ENCODE data around the gene FOXA3. TPM values are rescaled to one million over a fixed set of nuclear protein-coding genes. Genes with fewer than 3 reads are reported as not detected.

Gene FOXA3
- total RNA-seq, 1 experiment from 2014 or later = 22.2 TPM

- no peaks in the 10 kb centered on the region for H3K79me2 ChIP-seq (ENCODE audit: insufficient read depth, low read length)
- H3K4ac ChIP-seq (ENCODE audit: low read depth, low read length) = no peak overlapping the region
- H3K23me2 ChIP-seq (ENCODE audit: insufficient read length, low read depth, low read length, poor library complexity, severe bottlenecking) = no peaks in the 10 kb centered on the region
- no CpG with 5 or more reads among the region's 16 CpGs for WGBS (ENCODE audit: extremely low coverage, insufficient read length, low lambda C conversion rate)
- H3K9ac ChIP-seq (ENCODE audit: extremely low read depth, insufficient read length, low read length) = no peak overlapping the region
- H4K8ac ChIP-seq (replicated peaks; ENCODE audit: insufficient read length, low read depth, low read length) = no peak overlapping the region
- H3K9me3 Mint-ChIP-seq = no peaks in the 10 kb centered on the region
- H2AFZ ChIP-seq (ENCODE audit: low read length) = no peak overlapping the region
- H3K79me1 ChIP-seq (ENCODE audit: insufficient read depth, low read depth, low read length, poor library complexity, severe bottlenecking) = no peaks in the 10 kb centered on the region
- no peaks in the 10 kb centered on the region for H3K27me3 ChIP-seq (ENCODE audit: insufficient read depth, low read length)
- H3T11ph ChIP-seq (ENCODE audit: low read length) = no peak overlapping the region
- H2BK20ac ChIP-seq (ENCODE audit: low read depth, low read length, poor library complexity, severe bottlenecking) = no peak overlapping the region
- H3K36me3 Mint-ChIP-seq (ENCODE audit: insufficient read depth in 1 of 3, low read depth in 3 of 3) = peaks cover 67 to 100% (median 96%) of the 10 kb centered on the region in 3 experiments
- DNase-seq = no peak
- no peaks in the 10 kb centered on the region for H3K9me3 ChIP-seq (ENCODE audit: control insufficient read depth, low read depth, low read length)
- no peak overlapping the region for H3K23ac ChIP-seq (ENCODE audit: insufficient read length, low read depth, low read length)
- no peak overlapping the region for H3K4me3 Mint-ChIP-seq
- H2BK15ac ChIP-seq (ENCODE audit: low read depth, low read length) = no peak overlapping the region
- H2BK12ac ChIP-seq (ENCODE audit: insufficient read length, low read depth, low read length) = no peak overlapping the region
- no peak overlapping the region for H3K18ac ChIP-seq (ENCODE audit: insufficient read length, low read depth, low read length)
- H2BK5ac ChIP-seq (ENCODE audit: insufficient read length, low read length) = no peak overlapping the region
- H3K4me1 ChIP-seq (ENCODE audit: insufficient read depth, low read length) = no peaks in the 10 kb centered on the region
- H2AK5ac ChIP-seq (ENCODE audit: insufficient read length, low read length) = no peak overlapping the region
- no peak overlapping the region for H2BK120ac ChIP-seq (ENCODE audit: low read depth, low read length, poor library complexity, severe bottlenecking)
- no peaks in the 10 kb centered on the region for H3K4me1 Mint-ChIP-seq
- peak overlapping the region in 2 of 3 experiments; percentile 62 to 93; a peak in 3 of 7 replicates for H3K27ac Mint-ChIP-seq
- no peaks in the 10 kb centered on the region for H3K27me3 Mint-ChIP-seq (ENCODE audit: low read depth)
- no peak for TF ChIP-seq CTCF (conservative IDR thresholded peaks at IDR 0.05)
- no peak overlapping the region for H3K4me2 ChIP-seq (ENCODE audit: insufficient read depth, insufficient read length, low read length)
- no peak overlapping the region for H4K5ac ChIP-seq (ENCODE audit: insufficient read length, low read depth, low read length)
- H3K56ac ChIP-seq (ENCODE audit: insufficient read length, low read depth, low read length) = no peak overlapping the region
- H3K27ac ChIP-seq (ENCODE audit: insufficient read length, low read depth, low read length) = no peak overlapping the region
- H3K14ac ChIP-seq (ENCODE audit: insufficient read depth, low read length) = no peak overlapping the region
- H4K20me1 ChIP-seq (ENCODE audit: control insufficient read depth, insufficient read depth, insufficient read length) = no peaks in the 10 kb centered on the region
- H4K91ac ChIP-seq (ENCODE audit: insufficient read length, low read depth, low read length) = no peak overlapping the region
Measured at GRCh38 chr19:45827459-45828093, 36.5 kb upstream of the FOXA3 start.
